WTC11 (cell line): ENCODE data around the gene SLC17A5. TPM values are rescaled to one million over a fixed set of nuclear protein-coding genes. Genes with fewer than 3 reads are reported as not detected.

Source experiments
- ATAC-seq: fragments of 200-7000 bp; cut with Tn5 transposase; 2 replicates; pipeline ENCODE4 v1.10.0; 2021; ENCODE audit warnings: mild to moderate bottlenecking, moderate library complexity
- CTCF ChIA-PET: fragments of 300-600 bp; sonication (Branson Sonifier 250); formaldehyde crosslinking; loops from one replicate; lab custom pipeline; 2021; ENCODE audit warnings: antibody characterized with exemption; lab: Charles Lee
- POLR2A ChIA-PET: fragments of 350-600 bp; sonication (Branson Sonifier 250); formaldehyde crosslinking; loops from one replicate; lab custom pipeline; 2021; ENCODE audit warnings: antibody characterized with exemption; lab: Charles Lee
- DNase-seq: peaks from one replicate; pipeline ENCODE4 v3.0.0; 2021; ENCODE audit warnings: low spot score
- H3K27ac Mint-ChIP-seq: 2 replicates; pipeline ENCODE4 v1.8.0; 2021; ENCODE audit warnings: mixed read lengths
- H3K27me3 Mint-ChIP-seq: 2 replicates; pipeline ENCODE4 v1.8.0; 2021; ENCODE audit warnings: low read depth, mild to moderate bottlenecking, moderate library complexity, mixed read lengths
- H3K36me3 Mint-ChIP-seq: 2 replicates; pipeline ENCODE4 v1.8.0; 2021; ENCODE audit warnings: mixed read lengths
- H3K4me1 Mint-ChIP-seq: 2 replicates; pipeline ENCODE4 v1.8.0; 2022; ENCODE audit warnings: mixed read lengths
- H3K4me3 Mint-ChIP-seq: 2 replicates; pipeline ENCODE4 v1.8.0; 2021; ENCODE audit warnings: mild to moderate bottlenecking, moderate library complexity, mixed read lengths
- H3K9me3 Mint-ChIP-seq: 2 replicates; pipeline ENCODE4 v1.8.0; 2021; ENCODE audit warnings: mixed read lengths
- CREB1 ChIP-seq: sonication (generic); formaldehyde crosslinking; IDR thresholded peaks from 2 replicates; pipeline ENCODE4 v1.8.0; 2023; ENCODE audit warnings: mild to moderate bottlenecking, missing genetic modification reagents
- EMX1 ChIP-seq: fragments of 250-450 bp; sonication (Bioruptor Pico); IDR thresholded peaks from 2 replicates; pipeline ENCODE4 v1.8.0; 2021; ENCODE audit warnings: mild to moderate bottlenecking
- GABPB1 ChIP-seq: sonication (generic); formaldehyde crosslinking; IDR thresholded peaks from 2 replicates; pipeline ENCODE4 v1.8.1; 2023; ENCODE audit warnings: mild to moderate bottlenecking, missing genetic modification reagents
- JAZF1 ChIP-seq: fragments of 250-450 bp; sonication (Bioruptor Pico); IDR thresholded peaks from 2 replicates; pipeline ENCODE4 v1.9.0; 2021; ENCODE audit warnings: moderate library complexity, mild to moderate bottlenecking, inconsistent platforms
- MXD4 ChIP-seq: fragments of 250-450 bp; sonication (Bioruptor Pico); IDR thresholded peaks from 2 replicates; pipeline ENCODE4 v1.8.0; 2021; ENCODE audit warnings: mild to moderate bottlenecking, moderate library complexity, borderline replicate concordance
- MYBL2 ChIP-seq: sonication (generic); formaldehyde crosslinking; IDR thresholded peaks from 2 replicates; pipeline ENCODE4 v1.8.1; 2023; ENCODE audit warnings: mild to moderate bottlenecking, moderate library complexity, missing genetic modification reagents
- NFYB ChIP-seq: sonication (generic); formaldehyde crosslinking; conservative IDR thresholded peaks from 2 replicates; pipeline ENCODE4 v1.8.0; 2022; ENCODE audit warnings: low read depth, missing genetic modification reagents
- SMAD3 ChIP-seq: sonication (generic); formaldehyde crosslinking; IDR thresholded peaks from 2 replicates; pipeline ENCODE4 v1.8.0; 2022; ENCODE audit warnings: missing genetic modification reagents, mild to moderate bottlenecking, borderline replicate concordance
- SOX15 ChIP-seq: fragments of 250-450 bp; sonication (Bioruptor Pico); IDR thresholded peaks from 2 replicates; pipeline ENCODE4 v1.9.0; 2021; ENCODE audit warnings: mild to moderate bottlenecking
- SP1 ChIP-seq: sonication (generic); formaldehyde crosslinking; conservative IDR thresholded peaks from 2 replicates; pipeline ENCODE4 v1.8.1; 2022; ENCODE audit warnings: missing genetic modification reagents
- ZNF263 ChIP-seq: sonication (generic); formaldehyde crosslinking; IDR thresholded peaks from 2 replicates; pipeline ENCODE4 v1.8.1; 2022; ENCODE audit warnings: low read depth, mild to moderate bottlenecking, moderate library complexity, missing genetic modification reagents
- ZNF416 ChIP-seq: fragments of 250-450 bp; sonication (Bioruptor Pico); IDR thresholded peaks from 2 replicates; pipeline ENCODE4 v1.9.0; 2021; ENCODE audit warnings: mild to moderate bottlenecking, inconsistent platforms
- total RNA-seq: library from RNA; stranded (reverse); gene quantifications from 3 replicates; pipeline ENCODE4 v1.2.3, GENCODE V29; 2021
- TF ChIP-seq, protein P1 (sequence below): sonication (generic); formaldehyde crosslinking; conservative IDR thresholded peaks from 2 replicates; pipeline ENCODE4 v1.8.1; 2023; ENCODE audit warnings: mild to moderate bottlenecking, low read depth, missing genetic modification reagents, moderate library complexity
- TF ChIP-seq, protein P2 (sequence below): sonication (generic); formaldehyde crosslinking; IDR thresholded peaks from 2 replicates; pipeline ENCODE4 v1.8.1; 2022; ENCODE audit warnings: missing genetic modification reagents, borderline replicate concordance
- TF ChIP-seq, protein P3 (sequence below): sonication (generic); formaldehyde crosslinking; IDR thresholded peaks from 2 replicates; pipeline ENCODE4 v1.8.1; 2023; ENCODE audit warnings: mild to moderate bottlenecking, missing genetic modification reagents, moderate library complexity
- TF ChIP-seq, protein P4 (sequence below): sonication (generic); formaldehyde crosslinking; IDR thresholded peaks from 2 replicates; pipeline ENCODE4 v1.8.1; 2023; ENCODE audit warnings: mild to moderate bottlenecking, missing genetic modification reagents, moderate library complexity
- TF ChIP-seq, protein P5 (sequence below): sonication (generic); formaldehyde crosslinking; IDR thresholded peaks from 2 replicates; pipeline ENCODE4 v1.8.0; 2022; ENCODE audit warnings: mild to moderate bottlenecking, missing genetic modification reagents
- TF ChIP-seq, protein P6 (sequence below): sonication (generic); formaldehyde crosslinking; IDR thresholded peaks from 2 replicates; pipeline ENCODE4 v1.8.1; 2023; ENCODE audit warnings: mild to moderate bottlenecking, missing genetic modification reagents

The SLC17A5 gene
- total RNA-seq, 1 experiment from 2014 or later, result 9.3 TPM

DNA sequence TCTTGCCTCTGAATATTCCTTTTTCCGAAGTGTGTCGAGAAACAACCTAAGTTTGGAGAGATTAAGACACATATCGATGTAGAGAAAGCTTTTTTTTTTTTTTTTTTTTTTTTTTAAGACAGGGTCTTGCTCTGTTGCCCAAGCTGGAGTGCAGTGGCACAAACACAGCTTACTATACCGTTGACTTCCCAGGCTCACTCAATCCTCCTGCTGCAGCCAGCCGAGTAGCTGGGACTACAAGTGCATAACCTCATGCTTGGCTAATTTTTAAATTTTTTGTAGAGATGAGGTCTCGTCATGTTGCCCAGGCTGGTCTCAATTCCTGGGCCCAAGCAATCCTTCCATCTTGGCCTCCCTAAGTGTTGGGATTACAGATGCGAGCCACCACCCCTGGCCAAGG, 21.4 kb downstream of the SLC17A5 start:
- DNase-seq (no peak), ATAC-seq (no peak)
- TF ChIP-seq GABPB1 (CRISPR knock-in tag) (no peak), JAZF1 (CRISPR knock-in tag) (no peak), CREB1 (CRISPR knock-in tag) (no peak), ZNF416 (no peak), EMX1 (no peak), ZNF263 (CRISPR knock-in tag) (no peak), NFYB (CRISPR knock-in tag) (no peak), SP1 (no peak), SMAD3 (CRISPR knock-in tag) (no peak)
- TF ChIP-seq, protein P1, sequence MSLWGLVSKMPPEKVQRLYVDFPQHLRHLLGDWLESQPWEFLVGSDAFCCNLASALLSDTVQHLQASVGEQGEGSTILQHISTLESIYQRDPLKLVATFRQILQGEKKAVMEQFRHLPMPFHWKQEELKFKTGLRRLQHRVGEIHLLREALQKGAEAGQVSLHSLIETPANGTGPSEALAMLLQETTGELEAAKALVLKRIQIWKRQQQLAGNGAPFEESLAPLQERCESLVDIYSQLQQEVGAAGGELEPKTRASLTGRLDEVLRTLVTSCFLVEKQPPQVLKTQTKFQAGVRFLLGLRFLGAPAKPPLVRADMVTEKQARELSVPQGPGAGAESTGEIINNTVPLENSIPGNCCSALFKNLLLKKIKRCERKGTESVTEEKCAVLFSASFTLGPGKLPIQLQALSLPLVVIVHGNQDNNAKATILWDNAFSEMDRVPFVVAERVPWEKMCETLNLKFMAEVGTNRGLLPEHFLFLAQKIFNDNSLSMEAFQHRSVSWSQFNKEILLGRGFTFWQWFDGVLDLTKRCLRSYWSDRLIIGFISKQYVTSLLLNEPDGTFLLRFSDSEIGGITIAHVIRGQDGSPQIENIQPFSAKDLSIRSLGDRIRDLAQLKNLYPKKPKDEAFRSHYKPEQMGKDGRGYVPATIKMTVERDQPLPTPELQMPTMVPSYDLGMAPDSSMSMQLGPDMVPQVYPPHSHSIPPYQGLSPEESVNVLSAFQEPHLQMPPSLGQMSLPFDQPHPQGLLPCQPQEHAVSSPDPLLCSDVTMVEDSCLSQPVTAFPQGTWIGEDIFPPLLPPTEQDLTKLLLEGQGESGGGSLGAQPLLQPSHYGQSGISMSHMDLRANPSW (CRISPR knock-in tag), result no peak
- TF ChIP-seq, protein P2, sequence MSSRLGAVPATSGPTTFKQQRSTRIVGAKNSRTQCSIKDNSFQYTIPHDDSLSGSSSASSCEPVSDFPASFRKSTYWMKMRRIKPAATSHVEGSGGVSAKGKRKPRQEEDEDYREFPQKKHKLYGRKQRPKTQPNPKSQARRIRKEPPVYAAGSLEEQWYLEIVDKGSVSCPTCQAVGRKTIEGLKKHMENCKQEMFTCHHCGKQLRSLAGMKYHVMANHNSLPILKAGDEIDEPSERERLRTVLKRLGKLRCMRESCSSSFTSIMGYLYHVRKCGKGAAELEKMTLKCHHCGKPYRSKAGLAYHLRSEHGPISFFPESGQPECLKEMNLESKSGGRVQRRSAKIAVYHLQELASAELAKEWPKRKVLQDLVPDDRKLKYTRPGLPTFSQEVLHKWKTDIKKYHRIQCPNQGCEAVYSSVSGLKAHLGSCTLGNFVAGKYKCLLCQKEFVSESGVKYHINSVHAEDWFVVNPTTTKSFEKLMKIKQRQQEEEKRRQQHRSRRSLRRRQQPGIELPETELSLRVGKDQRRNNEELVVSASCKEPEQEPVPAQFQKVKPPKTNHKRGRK, result no peak
- TF ChIP-seq, protein P3, sequence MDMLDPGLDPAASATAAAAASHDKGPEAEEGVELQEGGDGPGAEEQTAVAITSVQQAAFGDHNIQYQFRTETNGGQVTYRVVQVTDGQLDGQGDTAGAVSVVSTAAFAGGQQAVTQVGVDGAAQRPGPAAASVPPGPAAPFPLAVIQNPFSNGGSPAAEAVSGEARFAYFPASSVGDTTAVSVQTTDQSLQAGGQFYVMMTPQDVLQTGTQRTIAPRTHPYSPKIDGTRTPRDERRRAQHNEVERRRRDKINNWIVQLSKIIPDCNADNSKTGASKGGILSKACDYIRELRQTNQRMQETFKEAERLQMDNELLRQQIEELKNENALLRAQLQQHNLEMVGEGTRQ (CRISPR knock-in tag), result no peak
- TF ChIP-seq, protein P4, sequence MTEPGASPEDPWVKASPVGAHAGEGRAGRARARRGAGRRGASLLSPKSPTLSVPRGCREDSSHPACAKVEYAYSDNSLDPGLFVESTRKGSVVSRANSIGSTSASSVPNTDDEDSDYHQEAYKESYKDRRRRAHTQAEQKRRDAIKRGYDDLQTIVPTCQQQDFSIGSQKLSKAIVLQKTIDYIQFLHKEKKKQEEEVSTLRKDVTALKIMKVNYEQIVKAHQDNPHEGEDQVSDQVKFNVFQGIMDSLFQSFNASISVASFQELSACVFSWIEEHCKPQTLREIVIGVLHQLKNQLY (CRISPR knock-in tag), result no peak
- TF ChIP-seq, protein P5, sequence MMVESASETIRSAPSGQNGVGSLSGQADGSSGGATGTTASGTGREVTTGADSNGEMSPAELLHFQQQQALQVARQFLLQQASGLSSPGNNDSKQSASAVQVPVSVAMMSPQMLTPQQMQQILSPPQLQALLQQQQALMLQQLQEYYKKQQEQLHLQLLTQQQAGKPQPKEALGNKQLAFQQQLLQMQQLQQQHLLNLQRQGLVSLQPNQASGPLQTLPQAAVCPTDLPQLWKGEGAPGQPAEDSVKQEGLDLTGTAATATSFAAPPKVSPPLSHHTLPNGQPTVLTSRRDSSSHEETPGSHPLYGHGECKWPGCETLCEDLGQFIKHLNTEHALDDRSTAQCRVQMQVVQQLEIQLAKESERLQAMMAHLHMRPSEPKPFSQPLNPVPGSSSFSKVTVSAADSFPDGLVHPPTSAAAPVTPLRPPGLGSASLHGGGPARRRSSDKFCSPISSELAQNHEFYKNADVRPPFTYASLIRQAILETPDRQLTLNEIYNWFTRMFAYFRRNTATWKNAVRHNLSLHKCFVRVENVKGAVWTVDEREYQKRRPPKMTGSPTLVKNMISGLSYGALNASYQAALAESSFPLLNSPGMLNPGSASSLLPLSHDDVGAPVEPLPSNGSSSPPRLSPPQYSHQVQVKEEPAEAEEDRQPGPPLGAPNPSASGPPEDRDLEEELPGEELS, result no peak
- no peaks in the 10 kb centered on the region for H3K9me3 Mint-ChIP-seq
- H3K27ac Mint-ChIP-seq, result no peak overlapping the region
- H3K4me3 Mint-ChIP-seq, result no peak overlapping the region
- H3K4me1 Mint-ChIP-seq, result no peaks in the 10 kb centered on the region
- ChIA-PET POLR2A (interaction anchor here (1.4 kb wide), 1 partner anchor 119 kb away, joined by 4 read pairs; no protein-coding TSS in a partner anchor), CTCF (interaction anchor here (1.6 to 2.0 kb wide), 2 partner anchors 20 to 83 kb away, joined by 4 read pairs; no protein-coding TSS in a partner anchor)
- peaks cover 27% of the 10 kb centered on the region for H3K36me3 Mint-ChIP-seq
- H3K27me3 Mint-ChIP-seq, result no peaks in the 10 kb centered on the region

DNA sequence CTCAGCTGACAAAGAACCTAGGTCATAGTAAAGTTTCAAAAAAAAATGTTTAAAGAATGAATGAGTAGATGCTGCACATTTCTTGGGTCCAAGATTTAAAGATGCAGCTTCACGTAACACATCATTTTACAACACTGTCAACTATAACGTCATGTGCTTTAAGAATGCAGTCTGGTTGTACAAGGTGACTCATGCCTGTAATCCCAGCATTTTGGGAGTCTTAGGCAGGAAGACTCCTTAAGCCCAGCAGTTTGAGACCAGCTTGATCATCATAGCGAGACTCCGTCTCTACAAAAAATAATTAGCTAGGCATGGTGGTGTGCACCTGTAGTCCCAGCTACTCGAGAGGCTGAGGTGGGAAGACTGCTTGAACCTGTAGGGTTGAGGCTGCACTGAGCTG, 21.9 kb downstream of the SLC17A5 start:
- H3K4me3 Mint-ChIP-seq, result no peak overlapping the region
- H3K9me3 Mint-ChIP-seq, result no peaks in the 10 kb centered on the region
- TF ChIP-seq MXD4 (CRISPR knock-in tag) (no peak), MYBL2 (CRISPR knock-in tag) (no peak), SOX15 (CRISPR knock-in tag) (no peak)
- TF ChIP-seq, protein P6, sequence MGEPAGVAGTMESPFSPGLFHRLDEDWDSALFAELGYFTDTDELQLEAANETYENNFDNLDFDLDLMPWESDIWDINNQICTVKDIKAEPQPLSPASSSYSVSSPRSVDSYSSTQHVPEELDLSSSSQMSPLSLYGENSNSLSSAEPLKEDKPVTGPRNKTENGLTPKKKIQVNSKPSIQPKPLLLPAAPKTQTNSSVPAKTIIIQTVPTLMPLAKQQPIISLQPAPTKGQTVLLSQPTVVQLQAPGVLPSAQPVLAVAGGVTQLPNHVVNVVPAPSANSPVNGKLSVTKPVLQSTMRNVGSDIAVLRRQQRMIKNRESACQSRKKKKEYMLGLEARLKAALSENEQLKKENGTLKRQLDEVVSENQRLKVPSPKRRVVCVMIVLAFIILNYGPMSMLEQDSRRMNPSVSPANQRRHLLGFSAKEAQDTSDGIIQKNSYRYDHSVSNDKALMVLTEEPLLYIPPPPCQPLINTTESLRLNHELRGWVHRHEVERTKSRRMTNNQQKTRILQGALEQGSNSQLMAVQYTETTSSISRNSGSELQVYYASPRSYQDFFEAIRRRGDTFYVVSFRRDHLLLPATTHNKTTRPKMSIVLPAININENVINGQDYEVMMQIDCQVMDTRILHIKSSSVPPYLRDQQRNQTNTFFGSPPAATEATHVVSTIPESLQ, result no peak
- TF ChIP-seq, protein P3 (CRISPR knock-in tag), result no peak
- H3K27ac Mint-ChIP-seq, result no peak overlapping the region
- no peaks in the 10 kb centered on the region for H3K4me1 Mint-ChIP-seq
- H3K36me3 Mint-ChIP-seq, result peaks cover 27% of the 10 kb centered on the region
- ChIA-PET CTCF (interaction anchor here (0.6 to 2.0 kb wide), 2 partner anchors 82 to 994 kb away, joined by 4 read pairs; no protein-coding TSS in a partner anchor), POLR2A (interaction anchor here (1.4 kb wide), 1 partner anchor 118 kb away, joined by 4 read pairs; no protein-coding TSS in a partner anchor)
- DNase-seq (no peak), ATAC-seq (no peak)
- no peaks in the 10 kb centered on the region for H3K27me3 Mint-ChIP-seq
